Measurements from ENCODE around the gene PARP6.

Gene PARP6, protein sequence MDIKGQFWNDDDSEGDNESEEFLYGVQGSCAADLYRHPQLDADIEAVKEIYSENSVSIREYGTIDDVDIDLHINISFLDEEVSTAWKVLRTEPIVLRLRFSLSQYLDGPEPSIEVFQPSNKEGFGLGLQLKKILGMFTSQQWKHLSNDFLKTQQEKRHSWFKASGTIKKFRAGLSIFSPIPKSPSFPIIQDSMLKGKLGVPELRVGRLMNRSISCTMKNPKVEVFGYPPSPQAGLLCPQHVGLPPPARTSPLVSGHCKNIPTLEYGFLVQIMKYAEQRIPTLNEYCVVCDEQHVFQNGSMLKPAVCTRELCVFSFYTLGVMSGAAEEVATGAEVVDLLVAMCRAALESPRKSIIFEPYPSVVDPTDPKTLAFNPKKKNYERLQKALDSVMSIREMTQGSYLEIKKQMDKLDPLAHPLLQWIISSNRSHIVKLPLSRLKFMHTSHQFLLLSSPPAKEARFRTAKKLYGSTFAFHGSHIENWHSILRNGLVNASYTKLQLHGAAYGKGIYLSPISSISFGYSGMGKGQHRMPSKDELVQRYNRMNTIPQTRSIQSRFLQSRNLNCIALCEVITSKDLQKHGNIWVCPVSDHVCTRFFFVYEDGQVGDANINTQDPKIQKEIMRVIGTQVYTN

GRCh38 chr15:72272213-72272996 is at the start of gene PARP6:
PARP6 (minus strand) TSS chr15:72272554; CDS start chr15:72267477, 5,077 bp downstream.
- peak; percentile 99 for DNase-seq (ENCODE audit: extremely low read depth in 1 of 2, low read depth in 1 of 2)

- peak; percentile 44 to 65 for DNase-seq (ENCODE audit: extremely low read depth in 1 of 2, low read depth in 1 of 2)
Measured at GRCh38 chr15:72319985-72320671, 47.8 kb upstream of the PARP6 start, which contains the start of gene CELF6. CELF6 (minus strand) TSS chr15:72320157; CDS start chr15:72319874, 283 bp downstream.

DNA sequence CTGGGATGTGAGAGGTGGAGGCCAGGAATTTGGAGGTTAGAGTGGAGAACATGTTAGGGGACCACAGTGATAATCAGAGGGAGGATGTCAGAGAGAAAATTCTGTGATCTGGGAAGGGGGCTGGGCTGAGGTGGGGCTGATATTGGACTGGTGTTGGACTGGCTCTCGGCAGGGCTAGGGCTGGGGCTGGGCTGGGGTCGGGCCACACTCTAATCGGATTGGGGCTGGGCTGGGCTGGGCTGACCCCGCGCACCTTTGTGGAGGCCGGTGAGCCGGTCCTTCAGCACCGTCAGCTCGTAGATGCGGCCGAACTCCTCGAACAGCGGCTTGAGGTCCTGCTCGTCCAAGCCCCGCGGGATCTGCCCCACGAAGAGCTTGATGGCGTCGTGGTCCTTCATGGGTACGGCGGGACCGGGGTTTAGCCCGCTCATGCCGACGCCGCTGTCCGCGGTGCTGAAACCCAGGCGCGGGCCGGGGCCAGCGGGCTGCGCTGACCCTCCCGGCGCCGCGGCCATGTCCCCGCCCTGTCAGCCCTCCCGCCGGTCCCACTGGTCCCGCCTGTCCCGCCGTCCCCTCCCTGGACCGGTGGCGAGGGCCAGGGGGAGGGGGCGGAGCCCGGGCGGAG is 47.1 kb upstream of the PARP6 start:
- DNase-seq (ENCODE audit: extremely low read depth in 1 of 2, low read depth in 1 of 2) = peak in 1 of 2 donors; percentile 15

DNA sequence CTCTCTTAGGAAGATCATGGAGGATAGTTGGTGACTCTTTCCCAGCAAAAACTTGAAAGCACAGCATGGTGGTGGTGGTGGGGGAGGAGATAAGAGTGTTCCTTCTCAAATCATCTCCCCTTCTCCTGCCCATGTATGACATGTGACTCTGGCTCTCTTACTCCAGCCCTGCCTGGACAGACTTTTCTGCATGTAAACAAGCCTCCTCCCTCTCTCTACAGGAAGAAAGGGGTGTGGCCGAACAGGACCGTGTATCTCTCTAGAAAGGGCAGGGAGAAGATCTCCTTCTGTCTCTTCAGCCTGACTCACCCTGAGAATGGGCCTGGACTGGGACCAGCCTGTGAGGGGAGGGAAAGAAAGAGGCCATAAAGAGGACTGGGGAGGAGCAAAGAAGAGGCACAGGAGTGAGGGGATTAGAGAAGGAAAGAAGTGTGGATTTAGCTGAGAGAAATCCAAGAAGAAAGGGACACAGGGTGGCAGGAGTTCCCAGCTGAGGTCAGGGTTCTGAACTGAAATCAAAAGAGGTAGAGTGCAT is 46.1 kb upstream of the PARP6 start:
- DNase-seq (ENCODE audit: extremely low read depth in 1 of 2, low read depth in 1 of 2) = no peak

DNA sequence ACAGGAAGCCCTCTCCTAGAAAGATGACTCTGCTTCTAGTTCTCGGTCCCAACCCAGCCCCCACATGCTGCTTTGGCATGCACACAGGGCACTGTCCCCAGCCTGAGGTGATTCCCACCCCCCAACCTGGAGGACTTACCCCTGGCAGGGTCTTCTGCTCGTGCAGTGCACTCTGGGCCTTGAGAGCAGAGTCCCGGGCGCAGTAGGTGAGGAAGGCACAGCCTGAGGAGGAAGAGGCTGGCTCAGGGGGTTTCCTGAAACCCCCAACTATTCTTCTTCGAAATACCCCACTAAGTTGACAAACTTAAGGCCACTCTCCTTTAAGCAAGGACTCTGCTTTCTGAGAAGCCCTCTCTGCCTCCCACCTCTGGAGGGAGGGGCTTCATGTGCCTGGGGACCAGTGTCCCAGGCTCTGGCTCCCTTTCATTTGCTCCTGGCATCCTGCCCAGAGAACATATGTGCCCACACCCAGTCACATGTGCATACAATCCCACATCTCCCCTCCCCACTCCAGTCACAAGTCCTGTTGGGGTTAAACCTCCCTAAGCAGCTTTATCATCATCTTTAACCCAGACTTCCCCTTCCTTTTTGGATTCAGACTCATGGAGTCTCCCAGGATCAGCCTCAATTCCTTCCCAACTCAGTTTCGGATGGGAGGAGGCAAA is 43.5 kb upstream of the PARP6 start:
- DNase-seq (ENCODE audit: extremely low read depth in 1 of 2, low read depth in 1 of 2) = no peak

DNA sequence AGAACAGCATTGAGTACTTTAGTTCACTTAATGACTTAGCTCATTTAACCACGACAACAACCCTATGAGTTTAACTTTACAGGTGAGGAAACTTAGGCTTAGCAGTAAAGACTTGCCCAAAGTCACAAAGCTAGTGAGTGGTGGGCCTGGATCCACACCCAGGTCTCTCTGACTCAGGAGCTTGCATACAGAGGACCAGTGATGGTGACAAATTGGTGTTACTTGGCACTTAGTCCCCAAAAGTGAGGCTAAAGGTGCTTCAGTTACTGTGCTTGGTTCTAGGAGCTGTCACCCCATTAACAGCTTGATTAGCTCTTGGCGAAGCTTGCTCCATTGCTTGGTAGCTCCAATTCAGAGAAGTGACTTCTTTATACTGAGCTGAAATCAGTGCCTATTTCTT is 41.5 kb upstream of the PARP6 start:
- no peak for DNase-seq (ENCODE audit: extremely low read depth in 1 of 2, low read depth in 1 of 2)

- no peak for DNase-seq (ENCODE audit: extremely low read depth in 1 of 2, low read depth in 1 of 2)
Measured at GRCh38 chr15:72313448-72313840, 41.1 kb upstream of the PARP6 start.

GRCh38 chr15:72312605-72313447 is 40.5 kb upstream of the PARP6 start:
- DNase-seq (ENCODE audit: extremely low read depth in 1 of 2, low read depth in 1 of 2) = peak in 1 of 2 donors; percentile 14

DNA sequence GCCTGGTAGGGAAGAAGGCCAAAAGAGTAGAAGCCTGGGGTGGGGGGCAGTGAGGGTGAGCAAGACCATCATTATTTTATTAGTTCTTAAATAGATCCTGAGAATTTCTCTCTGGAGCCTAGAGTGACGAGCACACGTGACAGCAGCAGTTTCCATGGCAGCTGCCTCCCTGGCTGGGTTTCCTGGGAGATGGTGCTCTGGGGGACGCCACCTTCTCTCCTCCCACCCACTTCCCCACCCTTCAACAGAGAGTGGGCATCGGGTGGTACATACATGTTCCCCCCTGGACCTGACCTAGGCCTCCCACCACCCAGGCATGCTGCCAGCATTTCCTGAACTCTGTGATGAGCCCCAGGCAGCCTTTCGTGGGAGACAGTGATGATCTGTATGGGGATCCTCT is 34.7 kb upstream of the PARP6 start:
- no peak for DNase-seq (ENCODE audit: extremely low read depth in 1 of 2, low read depth in 1 of 2)

DNA sequence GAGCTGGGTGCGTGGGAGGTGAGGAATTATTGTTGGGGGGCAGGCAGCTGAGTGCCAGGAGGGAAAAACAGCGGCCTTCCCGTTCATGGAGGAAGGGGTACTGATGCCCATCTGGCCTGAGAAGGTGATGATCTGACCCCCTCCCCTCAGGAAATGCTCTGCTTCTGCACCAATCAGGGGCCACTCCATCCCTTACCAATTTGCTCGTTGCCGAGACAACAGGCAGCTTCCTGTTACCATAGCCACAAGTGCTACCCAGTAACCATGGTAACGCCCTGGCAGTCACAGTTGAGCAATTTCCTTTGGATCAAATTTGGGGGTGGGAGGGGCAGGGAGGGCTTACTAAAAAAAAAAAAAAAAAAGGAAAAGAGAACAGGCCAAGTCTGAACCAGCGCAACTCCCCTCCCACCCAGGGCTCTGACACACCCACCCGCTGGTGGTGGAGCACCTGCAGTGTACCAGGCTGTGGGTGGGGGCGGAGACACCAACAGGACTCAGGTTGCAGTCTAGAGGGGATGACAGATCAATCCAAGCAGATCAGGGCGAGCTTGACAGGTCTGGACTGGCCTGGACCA is 33.9 kb upstream of the PARP6 start:
- peak in 1 of 2 donors; percentile 21 for DNase-seq (ENCODE audit: extremely low read depth in 1 of 2, low read depth in 1 of 2)

DNA sequence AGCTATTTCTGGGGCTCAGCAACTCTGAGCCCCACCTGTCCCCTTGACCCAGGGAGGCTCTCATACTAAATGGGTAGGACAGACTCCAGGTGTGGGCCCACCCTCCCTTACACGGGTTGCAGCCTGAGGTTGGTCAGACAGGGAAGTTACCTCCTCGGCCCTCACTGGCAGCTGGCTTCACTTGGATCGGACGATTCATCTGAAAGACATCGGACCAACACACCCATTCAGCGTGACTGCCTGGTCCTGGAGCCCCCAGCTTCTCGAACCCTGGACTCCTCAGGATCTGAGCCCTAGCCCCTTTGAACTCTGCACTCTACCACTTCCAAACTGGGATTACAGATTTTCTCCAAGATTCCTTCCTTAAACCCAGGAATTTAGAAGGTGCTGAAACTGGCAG is 32.2 kb upstream of the PARP6 start:
- no peak for DNase-seq (ENCODE audit: extremely low read depth in 1 of 2, low read depth in 1 of 2)

GRCh38 chr15:72302955-72303354 is 30.6 kb upstream of the PARP6 start:
- no peak for DNase-seq (ENCODE audit: extremely low read depth in 1 of 2, low read depth in 1 of 2)

- DNase-seq (ENCODE audit: extremely low read depth in 1 of 2, low read depth in 1 of 2) = no peak
Measured at GRCh38 chr15:72289597-72290325, 17.4 kb upstream of the PARP6 start.

- DNase-seq (ENCODE audit: extremely low read depth in 1 of 2, low read depth in 1 of 2) = no peak
Measured at GRCh38 chr15:72288796-72289596, 16.6 kb upstream of the PARP6 start.

- no peak for DNase-seq (ENCODE audit: extremely low read depth in 1 of 2, low read depth in 1 of 2)
Measured at GRCh38 chr15:72285927-72286516, 13.7 kb upstream of the PARP6 start.

DNA sequence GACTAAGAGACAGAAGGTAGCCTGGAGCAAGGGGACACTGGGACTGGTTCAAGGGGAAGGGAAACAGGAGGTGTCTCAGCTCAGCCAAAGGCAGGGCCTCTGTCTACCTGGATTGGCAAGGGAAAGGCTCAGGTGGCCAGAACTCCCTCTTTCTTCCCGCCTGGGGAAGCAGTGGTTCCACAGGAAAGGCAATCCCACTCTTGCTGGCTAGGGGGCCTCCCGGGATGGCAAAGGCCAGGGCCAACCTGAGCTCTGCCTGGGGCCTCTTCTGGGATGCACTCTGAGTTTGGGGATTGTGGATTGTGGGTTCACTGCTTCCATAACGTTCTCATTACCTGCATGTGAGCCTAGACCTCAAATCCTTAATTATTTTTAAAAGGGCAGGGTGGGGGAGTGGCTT is 13.0 kb upstream of the PARP6 start:
- DNase-seq (ENCODE audit: extremely low read depth in 1 of 2, low read depth in 1 of 2) = no peak

- DNase-seq (ENCODE audit: extremely low read depth in 1 of 2, low read depth in 1 of 2) = no peak
Measured at GRCh38 chr15:72284781-72285180, 12.4 kb upstream of the PARP6 start.
